Hepatocyte (in vitro differentiated cells): ENCODE data around the gene NOS3.

Experiments used
- CTCF ChIP-seq: fragments of 200-600 bp; sonication (generic); IDR thresholded peaks from 2 replicates; pipeline ENCODE4 v1.5.1; 2016; ENCODE audit warnings: antibody characterized with exemption, mild to moderate bottlenecking; ENCODE audit not compliant: poor library complexity
- EZH2 ChIP-seq: fragments of 200-600 bp; sonication (generic); IDR thresholded peaks from 2 replicates; pipeline ENCODE4 v1.6.1; 2016; ENCODE audit warnings: antibody characterized with exemption, mild to moderate bottlenecking, borderline replicate concordance
- EZH2phosphoT487 ChIP-seq: fragments of 200-600 bp; sonication (generic); IDR thresholded peaks from one replicate; pipeline ENCODE4 v1.6.1; 2018; ENCODE audit warnings: antibody characterized with exemption, mild to moderate bottlenecking, low read depth, moderate library complexity; ENCODE audit not compliant: unreplicated experiment, severe bottlenecking

GRCh38 chr7:151014950-151015349 lies 24.1 kb downstream of the NOS3 start:
- TF ChIP-seq EZH2 (no peak), CTCF (no peak), EZH2phosphoT487 (no peak)
